Measurements from ENCODE around the gene LHX5.
"Not testable (repeated sequence)": the region's sequence is repeated elsewhere in the genome, so short reads cannot be mapped to it uniquely, and the experiment has no call there.

LHX5 gene

GRCh38 chr12:113471619-113472171 lies at the start of gene LHX5:
Gene LHX5 (minus strand): TSS chr12:113471871. CDS start chr12:113471498, 373 bp downstream.
- no peak for DNase-seq

DNA sequence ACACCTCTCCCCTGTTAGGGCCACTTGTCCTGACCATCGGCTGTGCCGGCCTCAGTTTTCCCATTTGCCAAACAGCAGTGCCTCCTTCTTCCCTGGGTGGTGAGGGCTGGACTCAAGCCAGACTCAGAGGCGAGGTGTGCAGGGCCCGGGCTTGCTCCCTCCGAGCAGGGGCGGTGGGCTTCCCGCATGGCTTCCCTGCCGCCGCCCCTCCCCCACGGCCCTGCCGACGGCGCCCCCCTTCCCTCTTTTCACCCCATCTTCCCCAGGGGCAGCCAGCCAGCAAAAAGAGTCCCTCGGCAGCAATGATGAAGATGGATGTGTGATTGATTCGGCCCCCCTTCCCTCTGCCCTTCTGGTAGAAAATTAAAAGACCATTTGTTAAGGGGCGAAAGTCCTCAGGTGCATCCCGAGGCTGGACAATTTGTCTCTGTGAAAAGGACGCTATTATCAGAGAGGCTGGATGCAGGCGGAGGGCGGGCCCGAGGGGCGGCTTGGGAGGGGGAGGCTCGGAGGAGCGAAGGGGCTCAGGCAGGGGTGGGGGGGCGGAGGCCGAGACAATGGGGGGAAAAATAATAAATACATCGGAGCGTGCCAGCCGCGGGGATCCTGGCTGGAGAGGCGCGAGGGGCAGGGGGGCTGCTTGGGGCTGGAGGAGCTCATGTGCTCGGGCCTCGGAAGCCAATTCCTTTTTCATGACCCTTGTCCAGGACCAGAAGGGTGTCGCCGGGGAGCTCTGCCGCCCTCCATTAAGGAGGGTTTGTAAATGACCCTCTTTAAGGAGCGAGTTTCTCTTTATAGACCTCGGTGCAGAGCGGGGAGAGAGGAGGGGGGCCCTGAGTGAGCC lies 48.0 kb upstream of the LHX5 start:
- DNase-seq, result no peak

GRCh38 chr12:113515082-113515856 lies 43.6 kb upstream of the LHX5 start:
- no peak for DNase-seq

DNA sequence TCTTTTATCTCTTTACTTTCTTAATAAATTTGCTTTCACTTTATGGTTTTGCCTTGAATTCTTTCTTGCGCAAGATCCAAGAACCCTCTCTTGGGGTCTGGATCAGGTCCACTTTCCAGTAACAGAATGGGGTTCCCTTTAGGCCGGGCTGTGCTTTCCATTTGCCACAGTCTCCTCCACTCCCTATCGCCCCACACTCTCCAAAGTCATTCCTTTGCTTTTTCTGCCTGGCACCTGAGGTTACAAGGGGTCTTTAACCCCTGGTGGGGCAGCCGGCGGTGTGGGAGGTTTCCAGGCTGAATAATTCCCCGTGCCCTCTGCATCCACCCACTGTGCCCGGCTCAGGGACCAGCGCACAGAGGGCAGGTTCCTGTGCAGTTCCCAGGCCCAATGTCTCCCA lies 42.9 kb upstream of the LHX5 start:
- no peak for DNase-seq

DNA sequence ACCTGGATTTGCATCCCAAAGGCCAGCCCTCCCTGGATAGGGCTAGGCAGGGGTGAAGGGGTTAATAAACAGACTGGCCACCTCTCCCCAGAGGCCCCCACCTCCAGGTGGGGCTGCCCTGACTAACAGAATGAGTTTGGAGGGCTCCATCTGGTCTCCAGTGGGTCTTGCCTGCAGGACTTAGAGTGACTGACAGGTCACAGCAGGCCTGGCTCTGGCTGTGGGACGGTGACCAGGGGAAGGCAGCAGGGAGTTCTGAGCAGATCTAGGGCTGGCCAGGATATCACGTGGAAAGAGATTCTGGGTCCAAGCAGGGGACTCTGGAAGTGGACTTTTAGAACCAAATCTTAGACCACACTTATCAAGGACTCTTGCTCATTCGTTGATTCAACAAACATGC lies 40.9 kb upstream of the LHX5 start:
- DNase-seq, result no peak

DNA sequence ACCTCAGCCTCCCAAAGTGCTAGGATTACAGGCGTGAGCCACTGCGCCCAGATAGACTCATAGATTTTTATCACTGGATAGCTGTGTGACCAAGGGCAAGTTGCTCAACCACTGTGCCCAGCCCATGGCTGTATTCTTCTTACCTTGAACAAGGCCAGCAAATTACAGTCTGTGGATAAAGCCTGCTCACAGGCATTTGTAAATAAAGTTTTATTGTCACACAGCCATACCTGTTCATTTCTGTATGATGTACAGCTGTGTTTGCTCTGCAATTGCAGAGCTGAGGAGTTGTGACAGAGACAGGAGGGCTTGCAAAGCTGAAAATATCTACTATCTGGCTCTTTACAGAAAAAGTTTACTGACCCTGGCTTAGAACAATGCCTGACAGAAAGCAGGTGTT lies 35.2 kb upstream of the LHX5 start:
- no peak for DNase-seq

DNA sequence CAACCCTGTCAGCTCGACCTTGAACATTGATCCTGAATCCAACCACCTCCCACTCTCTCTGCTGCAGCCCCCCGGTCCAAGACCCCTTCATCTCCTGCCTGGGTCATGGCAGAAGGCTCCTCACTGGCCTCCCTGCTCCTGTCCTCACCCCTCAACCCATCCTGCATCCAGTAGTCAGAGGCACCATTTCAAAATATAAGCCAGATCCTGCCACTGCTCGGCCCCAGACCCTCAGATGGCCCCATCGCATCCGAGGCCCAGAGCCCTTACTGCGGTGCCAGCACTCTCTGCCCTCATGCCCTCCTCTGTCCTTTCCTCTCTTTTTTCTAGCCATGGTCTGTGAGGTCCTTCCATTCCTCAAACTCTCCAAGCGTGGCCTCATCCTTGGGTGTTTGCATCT lies 34.3 kb upstream of the LHX5 start:
- no peak for DNase-seq

DNA sequence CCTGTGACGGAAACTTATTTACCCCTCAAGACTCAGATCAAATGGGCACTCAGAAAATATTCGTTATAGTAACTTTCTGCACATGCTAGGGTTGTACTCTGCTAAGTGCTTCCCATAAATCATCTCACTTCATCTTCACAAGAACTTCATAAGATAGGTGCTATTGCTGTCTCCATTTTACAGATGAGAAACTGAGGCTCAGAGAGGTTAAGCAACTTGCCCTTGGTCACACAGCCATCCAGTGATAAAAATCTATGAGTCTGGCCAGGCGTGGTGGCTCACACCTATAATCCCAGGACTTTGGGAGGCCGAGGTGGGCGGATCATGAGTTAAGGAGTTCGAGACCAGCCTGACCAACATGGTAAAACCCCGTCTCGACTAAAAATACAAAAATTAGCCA lies 33.2 kb upstream of the LHX5 start:
- no peak for DNase-seq

- DNase-seq, result no peak
Measured at GRCh38 chr12:113500782-113501311, 29.2 kb upstream of the LHX5 start.

DNA sequence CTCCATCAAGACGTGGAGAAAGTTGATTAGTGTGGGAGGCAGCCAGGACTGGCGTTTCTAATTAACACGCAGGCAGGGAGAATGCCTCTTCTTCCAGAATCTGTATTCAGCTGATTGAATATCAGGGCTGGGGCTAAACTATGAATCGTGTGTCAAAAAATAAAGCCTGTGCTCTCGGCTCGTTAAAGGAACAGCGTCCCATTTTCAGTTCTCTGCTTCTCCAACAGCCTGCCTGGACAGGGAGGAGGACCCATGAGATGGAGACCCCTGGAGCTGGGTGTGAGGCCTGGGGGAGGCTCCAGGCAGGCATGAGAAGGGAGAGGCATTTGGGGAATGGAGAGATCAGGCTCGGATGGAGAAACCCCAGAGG lies 28.6 kb upstream of the LHX5 start:
- no peak for DNase-seq

- DNase-seq, result no peak
Measured at GRCh38 chr12:113498490-113498889, 26.8 kb upstream of the LHX5 start.

GRCh38 chr12:113497693-113498092 lies 26.0 kb upstream of the LHX5 start:
- DNase-seq, result no peak

- not testable (repeated sequence) for DNase-seq
Measured at GRCh38 chr12:113495941-113496340, 24.3 kb upstream of the LHX5 start.

DNA sequence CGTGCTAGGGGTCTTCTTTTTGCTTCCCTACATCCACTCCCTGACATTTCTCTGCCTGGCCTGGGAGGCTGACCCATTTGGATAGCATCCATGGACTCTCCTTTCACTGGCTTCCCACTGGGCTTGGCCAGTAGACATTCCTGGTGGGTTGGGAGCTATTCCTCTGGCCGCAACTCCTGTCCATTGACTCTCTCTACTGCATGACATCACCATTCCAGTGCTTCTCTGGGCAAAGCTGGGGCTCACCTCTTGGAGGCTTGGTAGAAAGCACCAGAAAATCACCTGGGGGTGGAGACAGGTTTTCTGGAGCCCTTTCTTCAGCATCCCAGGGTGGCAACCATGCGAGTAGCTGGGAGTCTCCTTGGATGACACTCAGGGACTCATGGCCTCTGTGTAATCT lies 16.7 kb upstream of the LHX5 start:
- no peak for DNase-seq

GRCh38 chr12:113486722-113487121 lies 15.1 kb upstream of the LHX5 start:
- DNase-seq, result no peak

GRCh38 chr12:113485330-113485729 lies 13.7 kb upstream of the LHX5 start:
- no peak for DNase-seq

DNA sequence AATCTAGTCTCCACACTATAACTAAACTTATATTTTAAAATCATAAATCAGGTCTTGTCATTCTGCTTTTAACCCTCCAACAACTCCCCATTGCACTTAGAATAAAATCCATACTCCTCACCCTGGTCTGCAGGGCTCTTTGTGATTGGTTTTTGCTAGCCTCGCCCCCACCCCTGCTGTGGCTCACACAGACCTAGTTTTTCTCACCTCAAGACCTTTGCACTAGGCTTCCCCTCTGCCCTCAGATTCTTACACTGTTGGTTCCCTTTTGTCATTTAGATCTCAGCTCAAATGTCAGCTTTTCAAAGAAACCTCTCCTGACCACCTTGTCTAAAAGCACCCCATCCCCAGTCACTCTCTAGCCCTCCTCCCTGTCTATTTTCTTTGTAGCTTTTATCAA lies 10.7 kb upstream of the LHX5 start:
- DNase-seq, result no peak

GRCh38 chr12:113480336-113480971 lies 8.8 kb upstream of the LHX5 start:
- no peak for DNase-seq

- DNase-seq, result no peak
Measured at GRCh38 chr12:113479590-113480335, 8.1 kb upstream of the LHX5 start.

DNA sequence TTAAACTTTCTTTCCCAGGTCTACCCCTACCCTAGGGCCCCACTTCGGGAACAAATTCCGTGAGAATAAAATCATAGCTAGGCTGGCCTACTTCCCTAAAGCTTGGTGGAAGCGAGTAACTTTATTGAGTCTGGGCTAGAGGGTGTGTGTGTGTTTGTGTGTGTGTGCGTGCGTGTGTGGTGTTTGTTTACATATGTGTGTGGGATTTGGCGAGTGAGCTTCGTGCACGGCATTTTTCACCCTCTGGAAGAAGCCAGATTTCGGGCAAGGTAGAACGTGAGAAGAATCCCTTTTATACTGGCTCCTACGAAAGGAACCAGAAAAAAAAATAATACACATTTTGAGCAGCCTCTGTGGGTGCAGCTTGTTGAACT lies 7.5 kb upstream of the LHX5 start:
- no peak for DNase-seq

GRCh38 chr12:113478351-113479011 lies 6.8 kb upstream of the LHX5 start:
- no peak for DNase-seq

DNA sequence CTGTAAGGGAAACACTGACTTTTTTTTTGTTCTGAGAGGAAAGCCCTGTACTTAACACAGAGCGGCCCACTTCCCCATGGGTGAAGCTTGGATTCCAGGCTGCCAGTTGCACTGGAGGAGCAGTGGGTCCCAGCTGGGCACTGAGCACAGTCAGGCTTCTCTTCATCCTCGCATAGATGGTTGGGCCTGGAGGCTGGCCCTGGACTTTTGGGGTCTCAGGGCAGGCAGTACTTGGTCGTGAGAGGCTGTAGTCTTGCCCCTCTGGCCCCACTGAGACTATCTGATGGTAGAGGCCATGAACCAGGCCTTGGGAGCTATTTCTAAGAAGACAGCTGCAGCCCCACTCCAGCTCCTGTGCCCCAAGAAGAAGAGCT lies 6.2 kb upstream of the LHX5 start:
- no peak for DNase-seq
